ENCODE results near the gene PEF1.

The PEF1 gene

DNA sequence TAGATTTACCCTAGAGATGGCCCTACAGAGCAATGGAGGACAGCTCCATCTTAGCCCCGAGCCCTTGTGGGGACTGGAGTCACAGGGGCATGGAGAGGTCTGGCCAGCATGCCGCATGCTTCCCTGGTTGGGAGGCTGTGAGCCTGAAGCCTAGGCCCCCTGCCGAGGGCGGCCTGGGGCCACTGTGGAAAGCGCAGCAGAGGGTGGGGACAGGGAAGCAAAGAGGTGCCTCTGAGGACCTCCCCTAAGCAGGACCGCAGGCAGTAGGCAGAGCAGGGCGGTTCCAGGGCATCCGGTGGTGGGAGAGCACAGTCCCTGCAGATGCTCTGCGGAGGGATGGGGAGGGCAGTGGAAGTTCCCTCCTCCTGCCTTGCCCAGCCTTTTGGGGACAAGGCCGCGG lies 26.5 kb upstream of the PEF1 start:
- no peak for DNase-seq (ENCODE audit: low spot score)

DNA sequence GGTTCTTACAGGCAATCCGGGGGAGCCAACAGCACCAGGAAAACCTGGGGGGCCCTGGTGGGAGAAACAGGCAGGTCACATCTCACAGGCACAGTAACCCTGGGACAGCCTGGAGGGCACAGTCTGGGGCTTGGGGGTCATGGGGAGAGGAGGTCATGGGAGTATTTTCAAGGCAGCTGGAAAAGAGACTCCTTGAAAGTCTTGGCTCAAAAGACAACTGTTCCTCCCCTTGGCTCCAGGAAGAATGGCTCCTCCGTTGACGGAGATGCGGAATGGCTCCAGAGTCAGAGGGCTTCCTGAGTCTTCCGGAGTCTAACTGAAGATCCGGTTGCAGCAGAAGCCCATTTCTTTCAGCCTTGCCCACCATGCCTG lies 25.9 kb upstream of the PEF1 start:
- DNase-seq (ENCODE audit: low spot score), result no peak

DNA sequence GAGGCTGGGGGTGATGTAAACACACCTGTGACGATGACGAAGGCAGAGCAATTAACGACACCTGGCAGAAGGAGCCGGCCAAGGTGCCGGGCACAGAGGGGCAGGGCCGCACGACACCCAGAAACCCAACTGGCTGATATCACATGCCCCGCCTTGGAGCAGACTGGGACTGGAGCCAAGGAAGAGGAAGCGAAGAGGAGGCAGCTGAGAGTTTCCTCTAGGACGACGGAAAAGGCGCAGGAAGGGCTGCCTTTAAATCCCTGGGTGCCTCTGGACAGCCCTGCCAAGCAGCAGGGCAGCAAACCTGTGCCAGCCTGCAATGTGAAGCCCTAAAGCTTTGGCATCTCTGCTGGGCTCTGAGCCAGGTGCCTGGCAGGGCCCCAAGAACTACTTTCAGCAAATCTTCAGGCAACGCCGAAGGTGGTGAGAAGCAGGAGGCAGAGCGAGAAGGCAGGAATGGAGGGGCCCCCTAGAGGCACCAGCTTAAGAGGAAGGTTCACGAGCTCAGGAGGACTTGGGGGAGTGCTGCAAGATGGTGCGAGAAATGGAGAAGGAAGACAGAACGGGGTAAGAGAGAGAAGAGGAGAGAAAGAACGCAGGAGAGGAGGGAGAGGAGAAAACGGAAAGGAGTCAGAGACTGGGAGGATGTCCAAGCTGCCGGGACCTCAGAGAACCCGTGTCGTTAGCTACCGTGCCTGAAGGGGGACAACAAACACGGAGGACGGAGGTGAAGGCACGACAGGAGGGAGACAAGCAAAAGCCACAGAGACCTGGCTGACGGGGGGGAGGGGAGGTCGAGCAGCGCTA lies 25.3 kb upstream of the PEF1 start:
- DNase-seq (ENCODE audit: low spot score), result peak; percentile 64

DNA sequence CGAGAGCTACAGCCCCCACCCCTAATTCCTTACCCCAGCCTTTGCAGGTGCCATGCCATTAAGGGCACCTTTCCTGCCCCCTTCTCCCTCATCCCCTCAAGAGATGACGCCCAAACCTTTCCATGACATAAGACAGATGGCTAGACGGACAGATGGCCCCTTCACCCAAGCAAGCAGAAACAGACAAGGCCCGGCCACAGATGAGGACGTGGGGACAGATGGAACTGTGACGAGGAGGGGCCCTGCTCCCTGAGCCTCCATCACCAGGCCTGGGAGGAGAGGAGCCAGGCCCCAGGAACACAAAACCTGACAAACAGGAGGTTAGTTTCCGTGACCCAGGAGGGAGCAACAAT lies 24.7 kb upstream of the PEF1 start:
- DNase-seq (ENCODE audit: low spot score), result peak; percentile 57

DNA sequence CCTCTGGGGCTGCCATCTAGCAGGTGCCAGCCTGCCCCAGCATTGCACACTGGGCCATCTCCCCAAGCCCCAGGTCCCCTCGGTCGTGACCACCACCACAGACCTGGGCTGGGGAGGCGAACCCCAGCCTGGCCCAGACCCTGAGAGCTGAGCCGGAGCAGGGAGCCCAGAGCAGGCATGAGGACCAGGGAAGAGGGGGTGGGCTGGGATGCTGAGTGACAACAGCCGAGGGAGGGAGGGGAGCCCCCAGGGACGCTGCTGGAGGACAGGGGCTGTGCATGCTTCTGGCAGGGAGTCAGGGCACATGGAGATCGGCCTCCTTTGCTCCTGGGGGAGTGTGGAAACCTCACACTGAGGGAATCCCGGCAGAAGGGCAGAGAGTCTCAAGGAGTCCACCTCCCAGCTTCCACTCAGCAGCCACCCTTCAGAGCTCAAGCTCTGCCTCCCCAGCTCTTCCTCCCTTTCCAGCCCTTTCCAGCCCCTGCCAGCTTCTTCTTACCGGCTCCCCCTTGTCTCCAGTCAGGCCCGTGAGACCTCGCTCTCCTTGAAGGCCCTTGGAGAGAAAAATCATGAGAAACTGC lies 23.7 kb upstream of the PEF1 start:
- DNase-seq (ENCODE audit: low spot score), result no peak

DNA sequence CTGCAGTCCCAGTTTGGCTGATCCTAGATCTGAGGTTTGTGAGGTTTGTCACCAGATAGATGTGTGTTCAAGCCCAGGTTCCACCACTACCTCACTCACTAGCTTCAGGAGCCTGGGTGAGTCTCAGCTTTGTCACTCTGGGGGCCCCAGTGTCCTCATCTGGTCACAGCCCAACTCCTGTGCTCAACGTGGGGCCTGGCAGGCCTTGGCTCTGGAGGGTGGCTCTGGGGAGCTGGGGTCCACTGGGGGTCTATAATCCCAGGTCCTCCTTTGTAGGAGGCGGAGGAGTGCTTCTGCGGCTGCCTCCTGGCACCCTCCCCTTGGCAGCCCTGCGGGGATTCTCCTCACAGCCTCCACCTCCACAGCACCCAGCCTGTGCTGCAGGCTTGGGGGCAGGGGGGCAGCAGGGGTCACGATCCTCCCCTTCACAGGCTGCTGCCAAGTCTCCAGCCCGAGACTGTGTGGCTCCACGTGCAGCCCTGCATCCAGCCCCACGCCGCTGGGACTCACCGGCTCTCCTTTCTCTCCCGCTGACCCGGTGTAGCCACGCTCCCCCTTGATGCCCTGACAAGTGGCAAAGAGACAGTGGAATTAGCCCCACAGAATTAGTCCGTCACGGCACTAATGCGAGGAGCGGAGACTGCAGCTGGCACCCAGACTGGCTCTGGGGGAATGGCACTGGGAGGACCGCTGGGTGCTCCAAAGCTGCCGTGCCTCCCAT lies 22.5 kb upstream of the PEF1 start:
- peak; percentile 49 for DNase-seq (ENCODE audit: low spot score)

DNA sequence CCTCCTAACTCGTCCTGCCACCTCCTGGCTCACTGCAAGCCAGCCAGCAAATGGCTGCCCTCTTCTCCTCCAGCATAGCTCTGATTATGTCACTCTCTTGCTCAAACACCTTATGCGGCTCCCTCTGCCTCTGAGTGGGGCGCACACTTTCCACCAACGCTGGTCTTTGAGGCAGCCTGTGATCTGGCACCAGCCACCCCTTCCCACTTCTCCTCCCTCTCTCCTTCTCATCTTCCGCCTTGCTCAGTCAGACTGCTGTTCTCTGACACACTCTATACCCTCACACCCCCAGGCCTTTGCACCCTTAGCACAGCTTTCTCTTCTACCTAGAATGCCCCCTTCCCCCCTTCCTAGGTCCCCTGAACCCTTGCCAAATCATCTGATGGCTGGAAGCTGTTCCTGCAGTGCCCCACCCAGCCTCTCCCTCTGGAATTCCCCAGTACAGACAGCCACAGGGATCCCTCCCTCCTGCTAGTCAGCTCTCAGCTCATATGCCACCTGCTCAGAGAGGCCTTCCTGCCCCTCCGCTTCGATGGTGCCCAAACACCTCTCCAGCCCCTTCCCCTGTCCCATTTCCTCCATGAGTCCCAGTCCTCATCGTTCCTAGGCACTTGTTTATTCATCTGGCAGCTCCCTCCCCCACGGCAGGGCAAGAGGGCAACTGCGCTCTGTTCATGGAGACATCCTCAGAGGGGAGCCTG lies 21.7 kb upstream of the PEF1 start:
- DNase-seq (ENCODE audit: low spot score), result peak; percentile 47

DNA sequence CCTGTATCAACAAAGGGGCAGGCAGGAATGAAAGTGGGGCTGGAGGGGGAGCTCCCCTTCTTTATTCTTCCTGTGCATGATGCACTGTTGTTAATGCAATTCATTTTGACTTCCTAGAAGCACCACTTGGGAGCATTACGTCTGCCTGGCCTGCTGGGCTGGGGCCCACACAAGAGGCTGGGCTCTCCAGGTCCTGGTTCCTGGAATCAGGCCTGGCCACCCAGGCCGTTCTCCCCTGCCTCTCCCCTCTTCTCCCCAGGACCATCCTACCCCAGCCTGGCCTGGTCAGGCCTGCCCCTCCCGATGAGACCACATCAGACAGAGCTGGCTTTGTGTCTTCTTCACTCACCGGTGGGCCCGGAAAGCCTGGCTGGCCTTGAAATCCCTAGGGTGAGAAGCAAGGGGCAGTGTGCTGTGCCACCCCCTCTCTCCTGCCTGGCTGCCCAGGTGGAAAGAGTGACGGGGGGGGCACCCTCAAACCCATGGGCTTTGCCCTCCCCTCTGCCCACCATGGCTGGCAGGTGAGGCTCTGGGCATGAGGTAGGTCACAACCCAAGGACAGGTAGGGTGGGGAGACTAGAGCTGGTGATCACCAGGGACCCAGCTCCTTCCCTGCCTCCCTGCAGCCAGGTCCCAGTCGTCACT lies 20.7 kb upstream of the PEF1 start:
- DNase-seq (ENCODE audit: low spot score), result no peak

DNA sequence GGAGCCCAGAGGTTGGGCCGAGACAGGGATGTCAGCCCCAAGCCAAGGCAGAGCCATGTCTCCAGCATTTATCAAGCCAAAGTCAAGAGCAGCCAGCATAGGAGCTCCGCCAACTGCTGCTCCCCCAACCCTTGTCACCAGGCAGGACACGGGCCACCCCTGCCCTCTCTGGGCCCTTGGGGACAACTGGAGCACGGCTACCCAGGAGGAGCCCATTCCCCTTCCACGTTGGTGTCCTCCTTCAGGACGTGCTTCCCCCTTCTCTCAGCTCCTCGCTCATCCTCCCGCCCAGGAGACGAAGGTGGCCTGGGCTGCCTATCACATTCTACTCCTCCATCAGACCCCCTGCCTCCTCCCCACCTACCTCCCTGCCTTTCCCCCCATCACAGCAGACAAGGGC lies 19.9 kb upstream of the PEF1 start:
- DNase-seq (ENCODE audit: low spot score), result no peak

DNA sequence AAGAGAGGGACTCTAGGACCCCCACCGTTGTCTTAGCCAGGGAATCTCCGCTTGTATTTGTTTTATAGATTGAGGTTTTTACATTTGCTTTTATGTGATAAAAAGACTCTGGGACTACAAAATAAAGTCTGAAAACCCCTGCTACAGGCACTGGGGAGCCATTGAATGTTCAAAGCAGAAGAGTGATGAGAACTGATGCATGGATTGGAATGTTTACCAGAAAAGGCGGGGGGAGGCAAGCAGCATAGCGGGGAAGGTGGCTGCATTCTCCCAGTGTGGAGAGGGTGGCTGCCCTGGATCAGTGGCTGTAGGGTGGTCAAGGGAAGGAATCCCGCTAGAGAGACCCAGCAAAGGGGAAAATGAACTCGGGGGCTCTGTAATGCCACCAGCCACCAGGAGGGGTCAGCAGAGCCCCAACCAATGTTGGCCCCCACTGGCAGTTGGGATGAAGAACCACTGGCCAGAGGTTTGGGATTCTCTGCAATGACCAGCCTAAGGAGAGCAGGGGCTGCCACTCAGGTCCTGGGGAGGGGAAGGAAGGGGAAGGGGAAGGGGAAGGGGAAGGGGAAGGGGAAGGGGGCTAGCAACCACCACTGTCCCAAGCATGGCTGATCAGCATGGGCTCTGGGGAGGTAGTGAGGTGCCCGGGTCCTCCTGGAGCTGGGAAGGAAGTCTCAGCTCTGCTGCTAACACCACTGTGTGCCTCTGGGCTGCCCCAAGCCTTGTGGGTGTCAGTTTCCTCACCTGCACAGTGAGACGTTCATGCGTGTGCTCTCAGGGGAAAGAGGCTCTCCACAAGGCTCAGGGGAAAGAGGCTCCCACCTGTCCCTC lies 19.2 kb upstream of the PEF1 start:
- peak; percentile 80 for DNase-seq (ENCODE audit: low spot score)

DNA sequence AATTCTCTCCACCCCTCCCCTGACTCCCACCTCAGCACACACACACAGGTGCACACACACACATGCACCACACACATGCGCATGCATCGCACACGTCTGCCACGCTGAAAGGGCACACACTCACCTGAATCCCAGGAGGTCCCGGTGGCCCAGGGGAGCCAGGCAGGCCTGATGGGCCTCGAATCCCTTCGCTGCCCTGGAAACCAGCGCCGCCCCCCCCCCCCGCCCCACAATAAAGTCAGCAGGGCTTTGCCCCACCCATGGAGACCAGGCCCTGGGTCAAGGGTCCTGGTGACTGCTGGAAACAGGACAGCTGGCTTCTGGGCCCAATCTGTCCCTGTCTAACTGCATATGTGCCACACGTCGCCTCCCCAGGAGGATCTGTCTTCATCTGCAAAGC lies 17.8 kb upstream of the PEF1 start:
- no peak for DNase-seq (ENCODE audit: low spot score)

DNA sequence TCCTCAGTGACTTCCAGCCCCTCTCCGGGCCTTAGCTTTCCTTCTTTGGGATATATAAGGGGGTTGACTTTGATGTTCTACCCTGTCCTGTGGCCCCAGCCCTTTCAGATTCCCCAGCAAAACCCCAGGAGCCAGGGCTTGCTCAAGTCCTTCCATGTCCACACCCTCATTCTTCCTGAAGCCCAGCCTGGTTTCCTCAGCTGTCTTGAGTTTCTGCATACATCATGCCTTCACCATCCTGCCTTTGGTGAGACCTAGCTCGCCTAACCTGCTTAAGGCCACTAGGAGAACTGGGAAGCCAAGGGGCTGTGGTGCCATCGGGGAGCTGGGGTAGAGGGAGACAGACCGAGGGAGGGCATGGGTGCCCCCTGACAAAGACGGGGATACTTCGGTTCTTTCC lies 17.2 kb upstream of the PEF1 start:
- no peak for DNase-seq (ENCODE audit: low spot score)

DNA sequence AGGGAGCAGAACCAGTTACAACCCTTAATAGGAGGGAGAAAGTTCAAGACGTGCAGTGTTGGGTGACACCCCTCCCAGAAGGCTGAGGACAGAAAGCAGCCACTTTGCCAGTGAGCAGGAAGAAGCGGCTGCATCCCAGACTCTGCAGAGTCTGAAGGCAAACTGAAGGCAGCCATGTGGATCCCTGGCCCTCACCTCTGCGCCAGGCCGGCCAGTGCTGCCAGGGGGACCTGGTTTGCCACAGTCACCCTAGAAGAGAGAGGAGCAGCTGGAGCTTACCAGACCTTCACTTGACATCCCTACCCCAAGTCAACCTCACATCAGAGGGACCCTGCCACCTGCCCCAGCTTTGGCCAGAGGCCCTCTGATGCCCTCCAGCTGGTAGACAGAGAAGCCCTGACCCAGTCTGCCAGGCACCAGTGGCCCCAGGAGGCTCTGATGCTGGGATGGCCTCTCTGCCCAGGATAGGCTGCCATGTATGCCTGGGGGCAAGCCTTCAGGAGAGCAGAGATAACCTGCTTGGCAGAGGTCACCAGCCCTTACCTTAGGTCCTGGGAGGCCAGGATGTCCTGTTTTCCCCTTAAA lies 16.3 kb upstream of the PEF1 start:
- DNase-seq (ENCODE audit: low spot score), result no peak

DNA sequence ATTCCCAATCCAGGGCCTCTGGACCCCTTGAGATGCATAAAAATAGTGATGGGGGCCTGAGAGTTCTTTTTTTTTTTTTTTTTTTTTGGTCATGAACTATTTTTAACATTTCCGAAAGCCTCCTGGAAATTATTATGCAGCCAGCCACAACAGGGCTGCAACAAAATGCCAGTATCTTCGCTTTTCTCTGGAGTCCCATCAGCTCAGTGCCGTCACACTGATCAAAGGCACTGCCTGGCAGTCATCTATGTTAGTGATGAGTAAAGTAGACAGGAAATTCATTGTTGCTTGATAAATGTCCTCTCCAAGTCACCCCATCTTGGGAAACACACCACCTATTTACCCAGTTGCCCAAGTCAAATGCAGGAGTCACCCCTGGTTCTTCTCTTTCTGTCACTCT lies 15.2 kb upstream of the PEF1 start:
- no peak for DNase-seq (ENCODE audit: low spot score)

DNA sequence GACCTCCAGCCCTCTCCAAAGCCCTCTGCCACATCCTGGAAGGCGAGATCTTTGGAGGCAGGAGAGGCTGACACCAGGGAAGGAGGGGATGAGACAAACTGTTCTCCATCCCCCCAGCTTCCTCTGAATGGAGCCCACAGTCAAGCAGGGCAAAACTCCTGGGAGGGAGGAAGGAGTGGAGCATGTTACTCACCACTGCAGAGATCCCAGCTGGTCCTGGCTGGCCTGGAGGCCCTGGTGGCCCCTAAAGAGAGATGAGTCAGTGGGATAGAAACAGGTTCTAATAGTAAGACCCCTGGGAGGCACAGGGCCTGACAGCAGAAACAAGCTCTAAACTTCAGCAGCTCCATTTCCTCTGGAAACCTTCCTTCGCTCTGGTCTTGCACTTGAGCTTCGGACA lies 14.0 kb upstream of the PEF1 start:
- DNase-seq (ENCODE audit: low spot score), result no peak

DNA sequence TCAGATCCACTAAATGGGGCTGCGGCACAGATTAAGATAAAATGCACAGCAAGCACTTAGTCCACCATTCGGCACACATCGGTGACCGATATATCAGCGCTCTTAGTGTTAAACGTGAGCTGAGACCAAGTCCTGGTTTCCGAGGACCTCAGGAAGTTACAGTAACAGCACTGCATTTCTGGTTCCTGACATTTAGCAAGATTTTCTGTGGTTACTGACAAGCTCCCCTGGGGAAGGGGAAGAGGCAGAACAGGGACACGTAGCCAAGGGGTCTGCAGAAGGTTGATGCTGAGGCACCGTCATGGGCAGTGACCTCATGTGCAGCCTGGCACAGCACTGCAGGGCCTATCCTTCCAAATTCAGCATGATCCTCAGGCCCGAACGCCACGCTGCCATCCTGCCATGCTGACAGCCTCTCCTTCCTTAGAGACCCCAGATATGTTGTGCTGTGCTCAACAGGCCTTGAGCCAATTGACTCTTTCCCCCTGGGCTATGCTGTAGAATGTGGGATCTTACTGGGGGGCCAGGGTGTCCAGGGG lies 13.4 kb upstream of the PEF1 start:
- no peak for DNase-seq (ENCODE audit: low spot score)

DNA sequence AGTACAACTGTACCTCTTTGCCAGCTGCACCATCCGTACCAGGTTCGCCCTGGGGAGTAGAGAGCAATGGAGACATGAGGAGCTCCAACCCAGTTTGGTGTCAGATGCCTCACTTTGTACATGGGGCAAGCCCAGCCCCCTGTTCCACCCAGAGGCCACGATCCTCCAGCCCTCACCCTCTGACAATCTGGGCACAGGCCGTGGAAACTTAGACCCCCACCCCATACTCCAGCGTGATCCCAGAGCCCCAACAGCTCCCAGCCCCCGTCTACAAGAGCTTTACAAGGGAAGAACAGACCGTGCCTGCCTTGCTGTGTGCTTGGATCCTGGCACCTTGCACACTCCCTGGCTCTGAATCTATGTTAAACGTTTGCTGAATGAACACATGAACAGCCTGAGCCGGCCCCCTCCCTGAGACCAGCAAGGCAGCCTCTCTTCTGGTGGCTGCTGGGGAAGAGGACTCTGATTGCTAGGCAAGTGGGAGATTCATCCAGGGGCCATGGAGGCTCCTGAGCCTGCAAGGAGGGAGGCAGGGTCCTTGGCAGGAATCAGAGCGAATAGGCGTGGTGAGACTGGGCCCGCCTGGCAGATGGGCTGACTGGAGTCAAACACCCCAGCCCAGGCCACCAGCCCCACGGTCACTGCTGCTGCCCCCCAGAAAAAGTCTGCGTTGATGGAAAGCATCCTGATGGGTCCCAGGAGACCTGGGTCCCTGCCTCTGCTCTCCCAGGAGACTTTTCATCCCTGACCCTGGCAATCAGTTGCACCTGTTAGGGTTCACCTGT lies 12.5 kb upstream of the PEF1 start:
- no peak for DNase-seq (ENCODE audit: low spot score)

DNA sequence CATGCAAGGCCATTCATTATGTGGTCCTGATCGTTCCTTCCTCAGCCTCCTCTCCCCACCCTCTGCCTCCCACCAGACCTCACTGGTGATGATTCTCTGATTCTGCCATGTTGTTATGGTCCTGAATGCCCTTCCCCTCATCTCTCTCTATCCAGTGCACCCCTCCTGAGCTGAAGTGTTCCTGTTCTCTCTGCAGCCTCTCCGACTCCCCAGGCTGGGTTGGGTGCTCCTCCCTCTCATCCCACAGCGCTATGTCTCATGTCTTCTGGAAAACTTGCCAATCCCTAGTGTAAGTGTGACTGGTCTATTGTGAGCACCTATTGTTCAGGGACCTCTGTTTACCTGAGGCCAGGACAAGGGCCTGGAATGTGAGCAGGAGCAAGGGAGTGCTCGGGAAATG lies 11.1 kb upstream of the PEF1 start:
- DNase-seq (ENCODE audit: low spot score), result no peak

DNA sequence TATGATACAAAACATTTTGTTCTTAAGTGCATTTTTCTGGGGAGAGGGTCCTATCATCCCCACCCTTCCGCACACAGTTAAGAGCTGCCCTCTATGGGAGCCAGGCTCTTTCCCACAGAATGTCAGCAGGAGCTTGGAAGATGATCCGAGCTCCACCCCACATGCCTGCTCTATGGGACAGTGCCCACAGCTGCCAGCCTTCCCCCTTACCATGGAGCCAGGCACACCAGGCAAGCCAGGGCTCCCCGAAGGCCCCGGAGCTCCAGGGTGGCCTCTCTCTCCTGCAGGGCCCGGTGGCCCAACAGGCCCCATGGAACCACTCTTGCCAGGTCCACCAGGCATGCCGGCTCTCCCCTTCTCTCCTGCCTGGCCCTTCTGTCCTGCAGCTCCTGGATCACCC lies 10.4 kb upstream of the PEF1 start:
- no peak for DNase-seq (ENCODE audit: low spot score)

DNA sequence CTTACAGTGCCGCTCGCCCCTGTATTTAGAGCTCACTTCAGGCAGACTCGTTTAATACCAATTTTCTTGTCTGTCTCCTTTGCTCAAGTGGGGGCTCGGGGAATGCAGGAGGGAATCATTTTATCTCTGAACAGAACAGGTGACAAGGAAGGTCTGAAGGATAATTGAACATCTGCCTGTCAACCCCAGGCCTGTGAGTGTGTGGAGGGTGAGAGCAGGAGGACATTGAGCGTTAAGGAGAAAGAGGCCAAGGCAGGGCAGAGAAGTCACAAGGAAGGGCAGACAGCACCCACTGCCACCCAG lies 9.7 kb upstream of the PEF1 start:
- DNase-seq (ENCODE audit: low spot score), result no peak
